NOMO-1 treated with dmso at 0.1 percent for 144 hours (cell line): ENCODE data around the gene FILIP1.

ENCODE experiments used
- DNase-seq: peaks from one replicate; lab custom pipeline; 2025; ENCODE audit not compliant: unreplicated experiment; lab: John Stamatoyannopoulos, UW

Gene FILIP1, protein sequence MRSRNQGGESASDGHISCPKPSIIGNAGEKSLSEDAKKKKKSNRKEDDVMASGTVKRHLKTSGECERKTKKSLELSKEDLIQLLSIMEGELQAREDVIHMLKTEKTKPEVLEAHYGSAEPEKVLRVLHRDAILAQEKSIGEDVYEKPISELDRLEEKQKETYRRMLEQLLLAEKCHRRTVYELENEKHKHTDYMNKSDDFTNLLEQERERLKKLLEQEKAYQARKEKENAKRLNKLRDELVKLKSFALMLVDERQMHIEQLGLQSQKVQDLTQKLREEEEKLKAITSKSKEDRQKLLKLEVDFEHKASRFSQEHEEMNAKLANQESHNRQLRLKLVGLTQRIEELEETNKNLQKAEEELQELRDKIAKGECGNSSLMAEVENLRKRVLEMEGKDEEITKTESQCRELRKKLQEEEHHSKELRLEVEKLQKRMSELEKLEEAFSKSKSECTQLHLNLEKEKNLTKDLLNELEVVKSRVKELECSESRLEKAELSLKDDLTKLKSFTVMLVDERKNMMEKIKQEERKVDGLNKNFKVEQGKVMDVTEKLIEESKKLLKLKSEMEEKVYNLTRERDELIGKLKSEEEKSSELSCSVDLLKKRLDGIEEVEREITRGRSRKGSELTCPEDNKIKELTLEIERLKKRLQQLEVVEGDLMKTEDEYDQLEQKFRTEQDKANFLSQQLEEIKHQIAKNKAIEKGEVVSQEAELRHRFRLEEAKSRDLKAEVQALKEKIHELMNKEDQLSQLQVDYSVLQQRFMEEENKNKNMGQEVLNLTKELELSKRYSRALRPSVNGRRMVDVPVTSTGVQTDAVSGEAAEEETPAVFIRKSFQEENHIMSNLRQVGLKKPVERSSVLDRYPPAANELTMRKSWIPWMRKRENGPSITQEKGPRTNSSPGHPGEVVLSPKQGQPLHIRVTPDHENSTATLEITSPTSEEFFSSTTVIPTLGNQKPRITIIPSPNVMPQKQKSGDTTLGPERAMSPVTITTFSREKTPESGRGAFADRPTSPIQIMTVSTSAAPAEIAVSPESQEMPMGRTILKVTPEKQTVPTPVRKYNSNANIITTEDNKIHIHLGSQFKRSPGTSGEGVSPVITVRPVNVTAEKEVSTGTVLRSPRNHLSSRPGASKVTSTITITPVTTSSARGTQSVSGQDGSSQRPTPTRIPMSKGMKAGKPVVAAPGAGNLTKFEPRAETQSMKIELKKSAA (N-terminal part only)

DNA sequence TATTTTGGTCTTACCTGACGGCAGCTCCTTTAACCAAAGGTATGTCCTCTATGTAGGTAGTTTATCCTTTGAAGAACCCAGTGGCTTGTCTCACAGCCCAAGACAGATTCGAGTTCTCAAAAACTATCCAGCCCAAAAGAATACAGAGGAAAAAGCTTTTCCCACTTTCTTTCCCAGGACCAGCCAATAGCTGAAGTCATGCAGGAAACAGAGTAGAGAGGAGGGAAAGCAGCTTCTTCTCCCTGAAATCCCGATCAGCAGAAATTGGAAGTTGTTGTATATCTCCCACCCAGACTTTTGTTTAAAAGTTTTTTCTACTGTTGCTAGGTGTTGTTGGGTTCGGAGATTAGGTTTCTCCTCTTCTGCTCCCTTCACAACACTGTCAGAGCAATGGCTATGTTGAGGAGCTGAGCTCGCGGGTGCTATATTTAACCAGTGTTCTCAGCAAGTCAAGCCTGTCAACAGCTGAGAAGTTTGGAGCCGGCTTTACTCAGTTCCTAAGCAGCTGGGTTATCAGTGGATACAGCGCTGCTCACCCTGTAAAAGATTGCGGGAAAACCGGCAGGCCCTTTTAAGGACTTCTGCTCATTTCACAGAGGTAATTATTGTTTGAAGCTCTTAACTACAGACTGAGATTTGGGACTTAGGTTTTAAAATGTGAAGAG, at the start of gene FILIP1:
Gene FILIP1, minus strand, starts transcription at position 401 of the 665 bp plus-strand sequence. CDS start 78,828 bp downstream, outside the sequence.
- no peak for DNase-seq

DNA sequence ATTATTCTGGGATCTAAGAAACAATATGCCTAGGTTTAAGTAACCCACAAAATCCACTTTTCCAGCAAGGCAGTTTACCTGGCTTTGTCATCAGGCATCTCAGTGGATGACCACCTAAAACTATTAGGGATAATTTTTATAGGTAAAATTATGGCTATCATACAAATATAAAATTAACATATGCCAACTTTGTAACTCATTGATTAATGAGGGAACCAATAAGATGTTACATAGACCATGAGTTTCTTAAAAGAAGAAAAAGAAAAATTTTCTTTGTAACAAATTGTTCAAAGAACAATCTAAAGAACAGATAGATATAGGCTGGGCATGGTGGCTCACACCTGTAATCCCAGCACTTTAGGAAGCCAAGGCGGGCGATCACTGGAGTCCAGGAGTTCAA, 49.7 kb upstream of the FILIP1 start:
- no peak for DNase-seq

DNA sequence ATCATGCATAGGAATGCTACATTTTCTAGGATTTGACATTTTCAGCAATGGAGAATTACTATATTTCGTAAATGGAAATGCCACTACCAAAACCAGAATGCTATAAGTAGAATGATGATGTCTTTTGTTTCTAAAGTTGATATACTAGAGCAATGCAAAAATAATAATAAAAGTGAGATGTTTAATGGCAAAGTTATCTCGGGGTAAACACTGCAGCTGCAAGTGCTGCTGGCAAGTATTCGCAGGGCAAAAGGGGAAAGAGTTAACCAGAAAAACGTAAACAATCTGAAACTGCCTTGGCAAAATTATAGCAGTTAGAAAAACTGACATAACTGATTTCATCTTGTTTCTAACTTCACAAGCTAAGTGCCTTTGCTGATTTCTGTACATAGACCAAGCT, 45.5 kb upstream of the FILIP1 start:
- no peak for DNase-seq

DNA sequence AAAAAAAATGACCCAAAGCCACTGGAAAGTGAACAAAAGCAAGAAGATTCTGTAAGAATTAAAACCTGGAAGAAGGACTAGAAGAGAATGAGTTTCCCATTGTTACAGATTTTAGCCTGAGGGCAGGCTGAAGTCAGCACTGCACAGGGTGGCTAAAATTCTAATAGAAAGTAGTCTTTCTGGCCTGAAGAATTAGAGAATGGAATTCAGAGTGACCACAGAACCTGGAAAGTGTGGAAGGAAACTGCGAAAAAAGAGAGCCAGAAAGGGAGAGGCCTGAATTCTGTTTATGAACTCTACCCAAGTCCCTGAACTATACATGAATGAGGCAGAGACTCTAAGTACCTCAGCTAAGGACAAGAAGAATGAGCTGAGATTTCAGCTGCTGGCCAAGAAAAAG, 38.9 kb upstream of the FILIP1 start:
- DNase-seq: no peak

DNA sequence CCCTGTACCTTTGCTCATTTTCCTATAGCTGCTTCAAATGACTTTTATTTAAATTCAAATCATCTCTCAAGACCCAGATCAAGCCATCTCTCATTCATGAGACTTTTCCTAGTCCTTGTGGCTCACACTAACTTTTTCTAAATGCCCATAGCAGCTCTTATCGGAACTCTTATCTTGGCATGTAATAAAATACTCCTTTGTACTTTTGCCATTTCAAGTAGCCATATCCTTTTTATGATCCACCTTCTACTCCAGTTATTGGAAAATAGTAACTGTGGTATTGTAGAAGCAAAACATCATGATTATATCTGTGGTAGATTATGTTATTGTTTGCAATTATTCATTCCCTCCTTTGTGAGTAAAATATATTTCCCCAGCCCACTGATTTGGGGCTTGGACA, 37.6 kb upstream of the FILIP1 start:
- no peak for DNase-seq

DNA sequence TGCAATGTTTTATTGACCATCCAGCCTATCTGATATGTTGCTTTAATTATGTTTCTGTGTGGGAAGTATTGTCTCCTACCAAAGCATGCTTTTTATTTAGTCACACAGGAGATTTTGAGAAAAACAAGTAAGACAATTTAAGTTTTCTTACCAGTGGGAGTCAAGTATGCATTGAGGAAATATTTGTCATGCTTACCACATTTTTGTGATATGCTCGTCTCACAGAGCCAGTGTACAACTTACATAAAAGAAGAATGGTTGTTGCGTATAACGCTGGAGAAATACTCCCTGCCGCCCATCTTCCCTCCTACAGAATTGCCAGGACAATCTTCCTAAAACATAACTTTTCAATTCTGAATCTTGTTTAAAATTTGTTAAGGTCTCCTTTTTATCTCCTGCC, 37.1 kb upstream of the FILIP1 start:
- DNase-seq: no peak

DNA sequence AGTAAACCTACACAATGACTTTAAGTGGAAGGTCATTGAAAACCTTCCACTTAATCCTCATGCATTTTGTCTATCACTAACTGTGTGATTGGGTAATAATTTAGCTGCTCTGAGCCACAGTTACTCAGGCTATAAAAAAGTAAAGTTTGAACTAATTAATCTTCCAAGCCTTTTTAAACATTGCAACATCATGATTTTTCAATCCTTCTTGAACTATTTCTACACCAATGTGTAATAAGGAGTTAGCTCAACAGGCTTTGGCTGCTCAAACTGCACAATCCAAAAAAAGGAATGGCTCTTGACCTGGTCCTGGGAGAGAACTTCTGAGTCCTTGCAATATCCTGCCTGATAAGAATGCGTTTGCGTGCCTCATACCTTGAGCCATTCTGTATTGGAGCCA, 34.8 kb upstream of the FILIP1 start:
- peak; percentile 27 for DNase-seq

DNA sequence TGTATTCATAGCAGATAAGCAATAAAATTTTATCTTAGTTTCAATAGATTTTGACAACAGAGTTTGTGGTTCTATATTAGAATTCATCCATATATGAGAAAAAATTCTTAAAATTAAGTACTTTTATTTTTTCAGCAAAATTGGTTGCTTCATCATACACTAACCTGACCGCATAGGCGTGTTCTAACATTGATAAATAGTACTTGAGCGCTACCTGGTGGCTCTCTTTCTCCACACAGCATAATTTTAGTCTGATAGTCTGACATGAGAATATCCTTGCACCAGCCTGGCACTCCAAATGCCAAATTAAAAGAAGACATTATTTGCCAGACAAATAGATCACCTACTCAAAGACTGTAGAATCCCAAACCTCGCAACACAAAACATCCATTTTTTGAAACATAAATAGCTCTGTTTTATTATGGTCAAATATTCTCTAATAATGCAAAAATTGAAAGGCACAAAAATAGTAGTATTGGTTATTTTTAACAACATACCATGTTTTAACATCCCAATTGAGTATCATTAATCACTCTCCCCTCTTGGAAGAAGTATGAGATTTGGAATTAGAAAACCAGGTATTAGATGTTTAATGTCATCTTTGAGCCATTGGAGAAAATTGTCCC, 33.0 kb upstream of the FILIP1 start:
- DNase-seq: peak; percentile 40

DNA sequence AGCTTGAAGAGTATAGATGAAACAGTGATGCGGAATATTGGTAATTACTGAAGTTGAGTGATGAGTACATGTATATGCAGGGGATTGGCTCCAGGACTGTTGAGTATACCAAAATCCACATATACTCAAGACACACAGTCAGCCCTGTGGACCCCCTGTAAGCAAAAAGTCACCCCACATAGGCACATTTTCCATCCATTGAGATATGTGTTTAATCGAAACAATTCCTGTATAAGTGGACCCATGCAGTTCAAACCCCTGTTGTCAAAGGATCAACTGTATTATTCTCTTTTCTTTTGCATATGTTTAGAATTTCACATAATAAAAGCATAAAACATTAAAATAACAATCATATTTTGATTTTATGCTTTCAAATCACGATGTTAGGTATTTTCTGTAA, 32.1 kb upstream of the FILIP1 start:
- no peak for DNase-seq

DNA sequence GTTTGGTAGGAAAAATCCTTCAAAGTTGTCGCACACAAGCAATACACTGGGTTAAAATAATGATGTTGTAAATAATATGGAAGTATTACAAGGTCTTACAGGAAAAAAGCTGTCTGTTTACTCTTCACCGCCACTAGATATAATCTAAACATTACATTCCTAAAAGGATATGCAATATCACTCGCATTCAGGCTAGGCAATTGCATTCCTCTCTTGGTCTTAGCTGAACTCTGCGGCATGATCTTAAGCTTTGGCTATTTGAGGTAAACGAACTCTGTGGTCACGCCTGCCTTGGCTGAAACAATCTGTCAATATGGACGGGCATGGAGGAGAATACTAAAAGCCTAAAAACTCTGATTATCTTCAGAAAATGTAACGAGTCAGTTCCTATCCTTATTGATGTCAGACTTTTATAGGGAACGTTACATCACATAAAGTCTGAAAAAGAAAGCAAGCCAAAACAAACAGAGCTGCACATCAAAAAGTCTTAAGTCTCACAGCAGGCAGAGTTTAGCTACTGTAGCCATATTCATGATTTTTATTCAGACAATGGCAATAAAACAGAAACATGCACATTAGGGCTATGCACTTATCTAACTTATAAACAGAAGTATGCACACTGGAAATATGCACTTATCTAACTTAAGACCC, 30.8 kb upstream of the FILIP1 start:
- DNase-seq: no peak

DNA sequence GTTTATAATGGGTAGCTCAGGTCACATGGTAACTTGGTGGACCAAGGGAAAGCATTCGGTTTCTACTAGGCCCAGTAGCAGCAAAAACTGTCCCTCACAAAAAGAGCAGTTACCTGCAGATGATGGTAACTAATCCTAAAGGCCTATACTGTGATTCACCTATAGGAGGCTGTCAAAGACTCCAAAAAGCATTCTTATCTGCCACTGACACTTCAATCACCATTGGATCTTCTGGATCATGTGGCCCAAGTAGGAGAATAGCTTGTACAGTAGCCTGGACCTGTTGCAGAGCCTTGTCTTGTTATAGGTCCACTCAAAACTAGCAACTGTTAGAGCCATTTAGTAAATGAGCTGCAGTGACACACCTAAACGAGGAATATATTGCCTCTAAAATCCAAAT, 23.2 kb upstream of the FILIP1 start:
- no peak for DNase-seq

DNA sequence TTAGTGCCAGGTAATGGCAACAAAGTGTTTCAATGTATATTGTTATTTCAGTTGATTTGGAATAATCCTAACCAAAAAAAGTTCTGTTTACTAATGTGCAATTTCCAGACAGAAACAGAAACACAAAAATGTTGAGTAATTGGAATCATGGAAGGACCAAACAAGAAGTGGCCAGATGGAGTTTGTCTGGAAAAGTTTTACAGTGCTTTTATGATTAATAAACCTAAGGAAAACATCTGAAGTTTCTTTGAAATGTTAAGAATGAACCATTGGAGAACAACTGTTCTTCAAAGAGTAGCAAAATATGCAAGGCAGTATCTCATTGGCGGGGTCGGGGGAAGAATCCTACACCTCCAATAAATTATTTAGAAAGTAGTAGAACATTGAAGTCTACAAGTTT, 19.0 kb upstream of the FILIP1 start:
- DNase-seq: no peak

DNA sequence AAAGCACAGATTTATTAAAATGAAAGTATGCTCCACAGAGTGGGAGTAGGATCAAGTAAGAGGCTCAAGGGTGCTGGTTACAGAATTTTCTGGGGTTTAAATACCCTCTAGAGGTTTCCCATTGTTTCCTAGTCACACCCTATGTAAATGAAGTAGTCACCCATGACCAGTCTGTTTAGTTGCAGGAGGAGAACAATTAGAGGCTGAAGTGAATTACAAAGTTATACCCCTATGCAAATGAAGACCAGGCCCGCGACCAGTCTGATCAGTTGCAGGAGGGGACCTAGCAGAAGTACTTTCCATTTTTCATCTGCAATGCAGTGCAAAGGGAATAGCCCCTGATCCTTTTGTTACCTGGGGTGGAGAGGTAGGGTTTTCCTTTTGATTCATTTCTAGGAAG, 11.8 kb upstream of the FILIP1 start:
- DNase-seq: no peak

DNA sequence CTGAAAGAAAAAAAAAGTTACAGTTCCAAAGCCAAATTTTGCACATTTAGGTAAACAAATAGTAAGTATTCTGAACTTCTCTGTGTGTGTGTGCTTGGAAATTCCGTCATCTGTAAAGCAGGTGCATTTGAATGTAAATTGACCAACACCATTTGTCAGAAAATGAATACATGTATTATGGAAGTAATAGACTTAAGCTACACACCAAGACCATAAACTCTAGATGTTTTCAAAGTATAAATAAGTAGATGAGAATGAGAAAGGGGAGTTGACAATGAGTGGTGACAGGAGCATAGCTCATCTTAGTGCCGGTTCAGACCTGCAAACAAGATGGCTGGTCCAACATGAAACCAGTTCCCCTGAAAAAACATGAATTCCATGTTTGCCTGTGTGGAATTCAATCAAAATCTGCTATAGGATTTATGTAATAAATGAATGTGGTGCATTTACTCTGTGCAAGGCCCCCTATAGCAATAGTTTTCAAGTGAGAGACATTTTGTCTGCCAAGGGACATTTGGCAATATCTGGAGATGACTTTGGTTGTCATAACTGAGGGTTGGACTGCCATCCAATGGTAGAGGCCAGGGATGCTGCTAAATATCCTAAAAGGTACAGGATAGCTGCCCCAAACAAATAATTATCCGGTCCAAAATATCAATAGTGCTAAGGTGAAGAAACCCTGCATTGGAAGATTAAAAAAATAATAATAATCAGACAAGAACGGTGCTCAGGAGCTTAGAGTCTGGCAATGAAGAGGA, 11.0 kb upstream of the FILIP1 start:
- DNase-seq: no peak

DNA sequence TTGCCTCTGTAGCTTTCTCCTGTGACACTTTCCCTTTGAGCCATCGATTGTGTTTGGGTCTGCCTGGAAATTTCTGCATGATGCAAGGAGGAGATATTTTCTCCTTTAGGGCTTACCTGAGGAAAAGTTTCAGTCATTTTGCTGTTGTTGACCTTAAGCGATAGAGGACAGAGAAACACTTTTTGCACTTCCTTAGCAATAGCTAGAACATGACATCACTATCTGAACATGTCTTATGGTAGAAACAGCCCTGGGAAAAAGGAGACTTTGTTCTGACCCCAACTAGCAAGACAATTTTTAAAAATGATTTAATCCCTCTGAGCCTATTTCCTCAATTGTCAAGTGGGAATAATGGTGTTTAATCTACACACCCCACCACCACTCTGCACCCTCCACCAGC, 9.7 kb upstream of the FILIP1 start:
- DNase-seq: no peak

DNA sequence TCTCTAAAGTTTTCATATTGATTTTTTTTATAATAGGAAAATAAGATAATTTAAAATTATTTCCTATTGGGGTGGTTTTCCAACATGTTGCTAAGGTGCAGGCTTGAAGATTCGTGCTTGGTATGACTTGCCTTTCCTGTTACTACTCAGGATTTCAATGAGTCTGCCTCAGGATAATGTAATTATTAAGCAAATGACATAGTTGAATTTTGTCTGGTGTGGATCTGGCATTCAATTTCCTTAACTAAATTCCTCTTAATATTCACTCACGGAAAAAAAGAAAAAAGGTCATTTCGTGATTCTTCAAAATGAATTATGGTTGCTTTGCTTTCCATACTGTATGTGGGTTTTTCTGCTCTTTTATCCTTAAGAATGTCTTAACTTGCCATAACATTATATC, 9.3 kb upstream of the FILIP1 start:
- no peak for DNase-seq

DNA sequence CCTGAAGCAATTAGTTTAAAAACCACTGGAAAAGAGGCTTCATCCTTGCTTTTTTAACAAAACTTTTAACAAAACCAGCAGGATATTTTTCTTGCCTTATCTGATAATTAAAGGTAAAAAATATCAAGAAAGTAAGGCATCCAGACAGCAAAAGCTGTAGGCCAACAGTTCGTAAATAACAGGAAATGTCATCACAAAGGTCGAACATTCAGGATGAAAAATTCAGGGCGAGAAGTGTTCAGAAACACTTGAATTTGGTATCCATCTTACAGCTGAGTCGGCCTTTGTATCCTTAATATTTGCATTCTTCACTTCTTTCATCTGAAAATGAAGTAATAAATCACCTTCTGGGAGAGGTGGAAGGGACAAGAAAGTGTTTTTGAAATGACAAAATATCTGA, 8.2 kb upstream of the FILIP1 start:
- no peak for DNase-seq

DNA sequence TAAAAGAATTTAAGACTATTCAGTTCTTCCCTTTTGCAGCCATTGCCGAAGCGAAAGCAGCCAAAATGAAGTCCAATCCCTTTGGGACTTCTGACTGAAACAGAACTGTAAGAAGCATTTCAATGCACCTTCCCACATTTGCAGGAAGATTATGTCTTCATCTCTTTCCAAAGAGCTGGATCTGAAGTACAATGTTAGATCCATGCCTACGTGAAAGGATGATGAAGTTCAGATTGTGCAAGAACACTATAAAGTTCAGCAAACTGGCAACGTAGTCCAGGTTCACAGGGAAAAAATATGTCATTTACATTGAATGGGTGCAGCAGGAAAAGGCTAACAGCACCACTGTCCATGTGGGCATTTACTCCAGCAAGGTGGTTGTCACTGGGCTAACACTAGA, 6.0 kb upstream of the FILIP1 start:
- no peak for DNase-seq

DNA sequence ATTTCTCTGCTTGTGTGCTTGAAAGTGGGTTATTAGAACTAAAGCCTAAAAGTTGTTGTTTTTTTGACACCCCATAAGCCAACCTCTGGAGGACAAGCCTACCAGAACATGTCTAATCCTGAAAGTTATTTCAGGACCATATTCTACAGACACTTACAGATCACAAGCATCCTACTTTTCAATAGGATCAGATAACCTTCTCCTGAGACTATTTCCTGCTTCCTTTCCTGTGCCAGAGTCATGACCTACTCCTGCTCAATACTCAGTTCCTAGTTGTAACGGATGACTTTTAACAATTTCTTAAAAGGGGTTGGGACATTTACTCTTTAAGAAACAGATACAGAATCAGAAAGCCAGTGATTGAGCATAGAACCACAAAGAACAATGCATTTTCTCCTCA, 5.3 kb upstream of the FILIP1 start:
- no peak for DNase-seq
